ENCODE results near the gene FGR.

DNA sequence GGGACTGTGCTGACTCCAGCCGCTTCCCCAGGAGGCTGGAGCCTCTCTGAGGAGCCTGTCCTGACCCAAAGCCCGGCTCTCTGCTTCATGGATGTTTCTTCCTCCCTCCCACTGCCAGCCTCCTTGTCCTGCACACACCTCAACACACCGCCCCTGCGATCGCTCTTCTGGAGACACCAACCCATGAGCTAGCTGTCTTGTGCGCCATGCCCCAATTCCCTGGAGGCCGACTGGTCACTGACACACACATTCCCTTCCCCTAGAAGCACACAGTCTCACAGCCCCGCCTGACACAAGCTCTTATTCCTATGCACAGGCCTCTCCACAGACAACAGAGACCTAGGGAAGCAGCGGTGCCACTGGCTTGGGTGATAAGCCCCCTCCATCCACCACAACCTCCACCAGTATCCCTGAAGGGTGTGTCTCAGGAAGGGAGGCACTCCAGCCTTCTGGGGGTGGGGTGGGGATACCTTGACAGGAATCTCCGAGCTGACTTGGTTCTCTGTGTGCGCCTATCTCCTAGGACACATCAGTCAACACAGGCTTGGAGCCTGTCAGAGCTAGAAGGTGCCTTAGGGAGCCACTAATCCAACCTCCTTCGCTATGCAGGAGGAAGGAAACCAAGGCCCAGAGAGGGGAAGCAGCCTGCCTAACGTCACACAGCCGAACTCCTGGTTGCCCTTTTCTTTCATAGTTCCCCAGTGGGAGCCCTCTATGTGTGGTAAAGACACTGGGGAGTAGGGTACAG is 62.1 kb downstream of the FGR start:
- TF ChIP-seq, protein P1, sequence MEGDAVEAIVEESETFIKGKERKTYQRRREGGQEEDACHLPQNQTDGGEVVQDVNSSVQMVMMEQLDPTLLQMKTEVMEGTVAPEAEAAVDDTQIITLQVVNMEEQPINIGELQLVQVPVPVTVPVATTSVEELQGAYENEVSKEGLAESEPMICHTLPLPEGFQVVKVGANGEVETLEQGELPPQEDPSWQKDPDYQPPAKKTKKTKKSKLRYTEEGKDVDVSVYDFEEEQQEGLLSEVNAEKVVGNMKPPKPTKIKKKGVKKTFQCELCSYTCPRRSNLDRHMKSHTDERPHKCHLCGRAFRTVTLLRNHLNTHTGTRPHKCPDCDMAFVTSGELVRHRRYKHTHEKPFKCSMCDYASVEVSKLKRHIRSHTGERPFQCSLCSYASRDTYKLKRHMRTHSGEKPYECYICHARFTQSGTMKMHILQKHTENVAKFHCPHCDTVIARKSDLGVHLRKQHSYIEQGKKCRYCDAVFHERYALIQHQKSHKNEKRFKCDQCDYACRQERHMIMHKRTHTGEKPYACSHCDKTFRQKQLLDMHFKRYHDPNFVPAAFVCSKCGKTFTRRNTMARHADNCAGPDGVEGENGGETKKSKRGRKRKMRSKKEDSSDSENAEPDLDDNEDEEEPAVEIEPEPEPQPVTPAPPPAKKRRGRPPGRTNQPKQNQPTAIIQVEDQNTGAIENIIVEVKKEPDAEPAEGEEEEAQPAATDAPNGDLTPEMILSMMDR (conservative IDR thresholded peaks at IDR 0.05), result no peak
- TF ChIP-seq EZH2 (IDR thresholded peaks at IDR 0.05; ENCODE audit: low read depth), result no peak

Data from PC-9 (cell line).